HFF-Myc (cell line): ENCODE data around the gene TMPRSS12.
"Not testable (repeated sequence)": the region's sequence is repeated elsewhere in the genome, so short reads cannot be mapped to it uniquely, and the experiment has no call there.

Experiments
- DNase-seq: peaks from one replicate; pipeline ENCODE4 v3.0.0-alpha.2; 2011; ENCODE audit warnings: low read depth; ENCODE audit errors: extremely low read depth
- H3K4me3 ChIP-seq: replicated peaks from 2 replicates; pipeline ENCODE4 v1.5.1; 2011; ENCODE audit warnings: low read depth, mild to moderate bottlenecking, control low read depth, low read length
- TF ChIP-seq, protein P1 (sequence below): IDR thresholded peaks from 2 replicates; pipeline ENCODE4 v1.5.1; 2012; ENCODE audit warnings: mild to moderate bottlenecking, low read depth, low read length, control low read depth; ENCODE audit errors: missing control alignments

TMPRSS12 gene

GRCh38 chr12:50862316-50862715 is 19.6 kb downstream of the TMPRSS12 start:
- H3K4me3 ChIP-seq = no peak overlapping the region
- TF ChIP-seq, protein P1, sequence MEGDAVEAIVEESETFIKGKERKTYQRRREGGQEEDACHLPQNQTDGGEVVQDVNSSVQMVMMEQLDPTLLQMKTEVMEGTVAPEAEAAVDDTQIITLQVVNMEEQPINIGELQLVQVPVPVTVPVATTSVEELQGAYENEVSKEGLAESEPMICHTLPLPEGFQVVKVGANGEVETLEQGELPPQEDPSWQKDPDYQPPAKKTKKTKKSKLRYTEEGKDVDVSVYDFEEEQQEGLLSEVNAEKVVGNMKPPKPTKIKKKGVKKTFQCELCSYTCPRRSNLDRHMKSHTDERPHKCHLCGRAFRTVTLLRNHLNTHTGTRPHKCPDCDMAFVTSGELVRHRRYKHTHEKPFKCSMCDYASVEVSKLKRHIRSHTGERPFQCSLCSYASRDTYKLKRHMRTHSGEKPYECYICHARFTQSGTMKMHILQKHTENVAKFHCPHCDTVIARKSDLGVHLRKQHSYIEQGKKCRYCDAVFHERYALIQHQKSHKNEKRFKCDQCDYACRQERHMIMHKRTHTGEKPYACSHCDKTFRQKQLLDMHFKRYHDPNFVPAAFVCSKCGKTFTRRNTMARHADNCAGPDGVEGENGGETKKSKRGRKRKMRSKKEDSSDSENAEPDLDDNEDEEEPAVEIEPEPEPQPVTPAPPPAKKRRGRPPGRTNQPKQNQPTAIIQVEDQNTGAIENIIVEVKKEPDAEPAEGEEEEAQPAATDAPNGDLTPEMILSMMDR = no peak
- DNase-seq = peak; percentile 15

GRCh38 chr12:50865266-50865665 is 22.5 kb downstream of the TMPRSS12 start:
- DNase-seq = no peak
- no peak overlapping the region for H3K4me3 ChIP-seq
- TF ChIP-seq, protein P1 = no peak

DNA sequence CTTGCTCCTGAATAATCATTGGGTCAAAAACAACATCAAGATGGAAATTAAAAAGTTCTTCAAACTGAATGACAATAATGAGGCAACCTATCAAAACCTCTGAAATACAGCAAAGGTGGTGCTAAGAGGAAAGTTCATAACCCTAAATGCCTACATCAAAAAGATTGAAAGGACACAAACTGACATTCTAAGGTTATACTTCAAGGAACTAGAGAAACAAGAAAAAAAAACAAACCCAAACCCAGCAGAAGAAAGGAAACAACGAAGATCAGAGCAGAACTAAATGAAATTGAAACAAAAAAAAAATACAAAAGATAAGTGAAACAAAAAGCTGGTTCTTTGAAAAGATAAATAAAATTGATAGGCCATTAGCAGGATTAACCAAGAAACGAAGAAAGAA is 26.2 kb downstream of the TMPRSS12 start:
- H3K4me3 ChIP-seq, DNase-seq: not testable (repeated sequence)

DNA sequence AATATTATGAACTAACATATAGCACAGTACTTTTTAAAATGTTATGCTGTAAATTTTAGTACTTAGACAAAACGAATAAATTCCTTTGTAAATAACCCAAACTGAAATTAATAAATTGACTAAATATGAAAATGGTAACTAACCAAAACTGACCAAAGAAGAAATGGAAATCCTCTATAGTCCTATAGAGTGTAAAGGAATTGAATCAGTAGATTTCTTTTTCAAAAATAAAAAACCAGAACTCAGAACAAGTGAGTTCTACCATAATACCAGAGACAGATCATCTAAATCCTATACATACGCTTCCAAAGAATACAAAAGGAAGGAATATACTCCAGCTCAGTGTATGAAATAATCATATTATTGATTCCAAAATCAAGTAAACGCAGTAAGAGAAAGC is 39.8 kb downstream of the TMPRSS12 start:
- no peak overlapping the region for H3K4me3 ChIP-seq
- DNase-seq = no peak
- TF ChIP-seq, protein P1 = no peak

- no peak overlapping the region for H3K4me3 ChIP-seq
- no peak for DNase-seq
- TF ChIP-seq, protein P1 = no peak
Measured at GRCh38 chr12:50887191-50887590, 44.5 kb downstream of the TMPRSS12 start.

DNA sequence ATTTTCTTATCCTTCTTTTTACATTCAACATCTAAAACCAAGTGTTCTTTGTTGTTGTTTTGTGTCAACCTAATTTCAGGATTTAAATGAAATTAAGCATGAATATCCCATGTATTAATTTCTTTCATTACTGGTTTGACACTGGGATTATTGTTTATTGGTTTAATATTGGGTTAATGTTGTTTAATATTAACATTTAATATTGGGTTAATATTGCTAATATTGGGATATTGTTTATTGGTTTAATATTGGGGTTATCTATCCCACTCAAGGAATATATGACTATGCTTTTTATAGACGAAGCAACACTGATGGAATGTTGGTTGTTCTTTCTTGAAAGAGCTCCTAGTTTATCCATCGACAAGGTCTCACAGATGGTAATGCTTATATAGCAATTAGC is 45.9 kb downstream of the TMPRSS12 start:
- DNase-seq = no peak
- H3K4me3 ChIP-seq = no peak overlapping the region
- TF ChIP-seq, protein P1 = no peak

DNA sequence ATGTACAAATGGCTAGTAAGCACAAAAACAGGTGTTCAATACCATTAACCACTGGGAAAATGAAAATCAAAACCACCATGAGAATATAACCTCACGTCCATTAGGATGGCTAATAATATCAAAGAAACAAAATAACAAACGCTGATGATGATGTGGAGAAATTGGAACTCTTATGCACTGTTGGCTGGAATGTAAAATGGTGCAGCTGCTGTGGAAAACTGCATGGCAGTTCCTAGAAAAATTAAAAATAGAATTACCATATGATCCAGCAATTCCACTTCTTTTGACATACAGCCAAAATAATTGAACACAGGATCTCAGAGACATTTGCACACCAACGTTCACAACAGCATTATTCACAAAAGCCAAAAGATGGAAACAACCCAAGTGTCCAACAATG is 51.5 kb downstream of the TMPRSS12 start:
- H3K4me3 ChIP-seq = no peak overlapping the region
- TF ChIP-seq, protein P1 = no peak
- no peak for DNase-seq

DNA sequence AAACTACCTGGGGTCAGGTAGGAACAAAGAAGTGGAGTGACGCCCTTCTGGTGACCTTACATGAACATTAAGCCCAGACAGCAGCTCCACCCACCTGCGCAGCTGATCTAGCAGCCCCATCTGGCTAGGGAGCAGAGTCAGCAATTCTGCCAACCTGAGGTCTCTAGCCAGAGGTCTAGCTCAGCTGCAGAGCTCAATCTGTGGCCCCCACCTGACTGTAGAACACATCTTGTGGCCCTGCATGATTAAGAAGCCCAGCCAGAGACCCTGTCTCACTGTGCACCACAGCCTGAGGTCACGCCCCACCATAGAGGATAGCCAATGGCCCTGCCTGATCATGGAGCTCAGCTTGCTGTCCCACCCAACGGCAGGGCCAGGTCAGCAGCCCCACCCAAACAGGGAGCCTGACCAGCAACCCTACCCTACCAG is 59.0 kb downstream of the TMPRSS12 start:
- TF ChIP-seq, protein P1 = no peak
- no peak for DNase-seq
- H3K4me3 ChIP-seq = no peak overlapping the region

DNA sequence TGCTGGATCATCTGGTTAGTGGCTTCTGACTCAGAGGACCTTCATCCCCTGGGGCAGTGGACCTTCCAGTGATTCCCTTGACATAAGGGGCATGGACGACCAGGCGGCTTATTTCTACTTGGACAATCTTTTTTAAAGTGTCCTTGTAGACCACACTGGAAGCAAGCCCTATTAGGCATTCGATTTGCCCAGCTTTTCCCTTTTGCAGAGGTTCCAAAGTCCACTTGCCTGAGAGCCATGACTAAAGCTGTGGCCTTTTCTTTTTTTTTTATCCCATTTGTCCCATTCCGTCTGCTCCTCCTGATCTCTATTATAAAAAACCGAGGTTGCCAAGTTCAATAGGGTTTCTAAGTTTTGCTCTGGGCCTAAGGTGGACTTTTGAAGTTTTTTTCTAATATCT is 65.8 kb downstream of the TMPRSS12 start:
- not testable (repeated sequence) for H3K4me3 ChIP-seq, DNase-seq

GRCh38 chr12:50912361-50912760 is 69.6 kb downstream of the TMPRSS12 start:
- not testable (repeated sequence) for DNase-seq, H3K4me3 ChIP-seq
